ENCODE data around the gene ACTA2. TPM values are rescaled to one million over a fixed set of nuclear protein-coding genes. Genes with fewer than 3 reads are reported as not detected.

ACTA2 gene
- total RNA-seq, 1 donor from 2014 or later = 37.6 TPM

DNA sequence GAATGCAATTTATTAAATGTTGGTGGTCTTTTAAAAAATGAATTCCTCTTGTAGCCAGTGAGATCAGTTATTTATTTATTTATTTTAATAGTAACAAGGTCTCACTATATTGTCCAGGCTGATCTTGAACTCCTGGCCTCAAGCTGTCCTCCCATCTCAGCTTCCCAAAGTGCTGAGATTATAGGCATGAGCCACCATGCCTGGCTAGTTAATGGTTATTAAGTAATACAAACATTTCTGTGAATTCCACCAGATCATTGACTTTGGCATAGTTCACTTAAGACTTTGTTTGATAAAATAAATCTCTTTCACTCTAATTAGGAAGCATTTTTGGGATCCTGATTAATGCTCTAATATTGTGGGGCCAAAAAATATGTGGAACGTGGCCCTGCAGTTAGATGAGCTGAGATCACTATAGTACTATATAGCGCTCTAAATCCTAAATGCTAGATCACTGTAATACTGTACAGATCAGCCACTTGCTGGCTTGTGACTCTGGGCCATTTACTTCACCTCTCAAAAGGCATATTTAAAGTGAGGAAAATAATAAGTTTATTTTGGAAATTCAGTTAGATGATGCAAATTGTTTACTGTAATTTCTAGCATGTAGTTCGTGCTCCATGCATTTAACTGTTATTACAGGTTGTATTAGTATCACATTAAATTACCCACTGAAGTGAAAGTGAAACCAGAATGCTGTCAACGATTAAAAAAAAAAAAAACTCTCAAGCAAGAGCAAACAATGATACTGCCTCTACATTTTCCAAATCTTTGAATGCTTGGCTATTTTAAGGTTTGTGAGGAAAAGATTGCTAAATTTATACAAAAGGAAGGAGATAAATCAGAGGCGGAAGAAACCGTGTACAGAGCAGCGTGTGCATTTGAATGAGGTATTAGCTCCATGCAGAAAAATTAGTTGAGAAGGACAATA is 22.1 kb upstream of the ACTA2 start:
- Histone ChIP-seq H3K27me3 (ENCODE audit: control insufficient read depth, insufficient read depth, low read length) (no peaks in the 10 kb centered on the region), H3K4me3 (ENCODE audit: low read depth, low read length) (no peak overlapping the region), H3K36me3 (ENCODE audit: control insufficient read depth, insufficient read depth, low read length) (no peaks in the 10 kb centered on the region)
- TF ChIP-seq, protein P1, sequence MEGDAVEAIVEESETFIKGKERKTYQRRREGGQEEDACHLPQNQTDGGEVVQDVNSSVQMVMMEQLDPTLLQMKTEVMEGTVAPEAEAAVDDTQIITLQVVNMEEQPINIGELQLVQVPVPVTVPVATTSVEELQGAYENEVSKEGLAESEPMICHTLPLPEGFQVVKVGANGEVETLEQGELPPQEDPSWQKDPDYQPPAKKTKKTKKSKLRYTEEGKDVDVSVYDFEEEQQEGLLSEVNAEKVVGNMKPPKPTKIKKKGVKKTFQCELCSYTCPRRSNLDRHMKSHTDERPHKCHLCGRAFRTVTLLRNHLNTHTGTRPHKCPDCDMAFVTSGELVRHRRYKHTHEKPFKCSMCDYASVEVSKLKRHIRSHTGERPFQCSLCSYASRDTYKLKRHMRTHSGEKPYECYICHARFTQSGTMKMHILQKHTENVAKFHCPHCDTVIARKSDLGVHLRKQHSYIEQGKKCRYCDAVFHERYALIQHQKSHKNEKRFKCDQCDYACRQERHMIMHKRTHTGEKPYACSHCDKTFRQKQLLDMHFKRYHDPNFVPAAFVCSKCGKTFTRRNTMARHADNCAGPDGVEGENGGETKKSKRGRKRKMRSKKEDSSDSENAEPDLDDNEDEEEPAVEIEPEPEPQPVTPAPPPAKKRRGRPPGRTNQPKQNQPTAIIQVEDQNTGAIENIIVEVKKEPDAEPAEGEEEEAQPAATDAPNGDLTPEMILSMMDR (IDR thresholded peaks at IDR 0.05; ENCODE audit: insufficient read depth, low read length, poor library complexity, severe bottlenecking) = no peak
- no peak for DNase-seq (ENCODE audit: low read depth)

DNA sequence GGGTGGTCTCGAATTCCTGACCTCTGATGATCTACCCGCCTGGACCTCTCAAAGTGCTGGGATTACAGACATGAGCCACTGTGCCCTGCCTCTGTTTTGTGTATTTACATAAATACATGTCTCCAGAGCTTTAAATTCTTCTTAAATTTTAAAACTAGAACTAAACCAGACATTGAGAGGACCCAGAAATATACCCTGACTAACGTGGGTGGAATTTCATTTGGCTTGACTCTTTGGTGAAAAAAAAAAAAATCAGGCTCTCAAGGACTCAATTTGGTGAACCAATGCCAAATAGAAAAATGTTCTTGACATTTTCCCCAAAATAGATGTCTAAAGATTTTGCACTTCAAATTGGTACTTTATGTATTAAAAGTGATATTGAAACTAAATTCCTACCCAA is 21.4 kb upstream of the ACTA2 start:
- TF ChIP-seq, protein P1 (IDR thresholded peaks at IDR 0.05; ENCODE audit: insufficient read depth, low read length, poor library complexity, severe bottlenecking) = no peak
- Histone ChIP-seq H3K27me3 (ENCODE audit: control insufficient read depth, insufficient read depth, low read length) (no peaks in the 10 kb centered on the region), H3K36me3 (ENCODE audit: control insufficient read depth, insufficient read depth, low read length) (no peaks in the 10 kb centered on the region), H3K4me3 (ENCODE audit: low read depth, low read length) (no peak overlapping the region)
- DNase-seq (ENCODE audit: low read depth) = no peak

DNA sequence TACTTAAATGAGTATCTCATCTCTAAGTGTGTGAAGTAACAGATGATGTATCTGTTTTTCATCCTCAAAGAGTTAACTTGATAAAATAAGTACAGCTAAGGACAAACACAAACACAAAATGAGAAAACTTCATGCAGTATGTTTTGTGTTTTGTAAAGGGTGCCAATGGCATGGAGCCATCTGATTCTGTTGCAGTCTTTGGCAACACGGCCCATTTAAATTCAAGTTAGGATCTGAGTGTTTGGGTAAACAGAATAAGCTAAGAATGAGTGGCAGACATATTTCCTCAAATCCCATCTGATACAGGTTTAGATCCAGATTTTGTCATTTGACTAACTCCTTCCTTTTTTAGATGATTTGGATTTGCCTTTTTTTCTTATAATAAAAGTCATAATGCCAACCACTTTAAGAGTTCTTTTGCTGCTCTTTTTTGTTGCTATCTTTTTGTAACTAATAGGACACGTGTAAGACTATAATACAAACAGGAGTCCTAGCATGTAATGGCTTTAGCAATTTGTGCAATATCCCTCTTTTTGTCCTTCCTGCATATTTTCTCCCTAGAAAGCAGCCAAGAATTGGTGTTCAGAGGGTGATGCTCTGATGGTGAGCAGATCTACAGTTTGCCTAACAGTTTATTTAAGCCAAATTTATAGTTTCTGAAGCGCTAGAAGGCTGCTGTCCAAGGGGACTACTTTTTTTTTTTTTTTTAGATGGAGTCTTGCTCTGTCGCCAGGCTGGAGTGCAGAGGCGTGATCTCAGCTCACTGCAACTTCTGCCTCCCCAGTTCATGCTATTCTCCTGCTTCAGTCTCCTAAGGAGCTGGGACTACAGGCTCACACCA is 18.9 kb upstream of the ACTA2 start:
- Histone ChIP-seq H3K27me3 (ENCODE audit: control insufficient read depth, insufficient read depth, low read length) (no peaks in the 10 kb centered on the region), H3K36me3 (ENCODE audit: control insufficient read depth, insufficient read depth, low read length) (no peaks in the 10 kb centered on the region), H3K4me3 (ENCODE audit: low read depth, low read length) (no peak overlapping the region)
- TF ChIP-seq, protein P1 (IDR thresholded peaks at IDR 0.05; ENCODE audit: insufficient read depth, low read length, poor library complexity, severe bottlenecking) = no peak
- DNase-seq (ENCODE audit: low read depth) = no peak

DNA sequence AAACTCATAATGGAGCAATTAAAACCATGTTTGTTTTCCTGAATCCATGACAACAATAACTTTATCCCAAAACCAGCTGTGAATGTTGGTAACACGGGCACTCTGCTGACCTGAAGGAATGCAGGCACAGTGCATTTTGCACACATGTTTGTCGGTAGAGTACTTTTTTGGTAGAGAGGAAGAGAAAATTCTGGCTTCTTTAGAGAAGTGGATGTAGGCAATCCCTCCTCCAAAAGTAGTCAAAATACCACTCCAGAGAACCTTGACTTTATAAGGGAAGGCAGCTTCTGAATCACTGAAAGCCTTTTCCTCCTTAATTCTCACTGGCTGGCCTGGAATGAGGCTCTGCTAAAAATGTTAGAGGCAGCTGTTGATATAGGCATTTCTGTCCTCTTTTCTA is 15.8 kb upstream of the ACTA2 start:
- no peaks in the 10 kb centered on the region for H3K36me3 ChIP-seq (ENCODE audit: control insufficient read depth, insufficient read depth, low read length)
- no peaks in the 10 kb centered on the region for H3K27me3 ChIP-seq (ENCODE audit: control insufficient read depth, insufficient read depth, low read length)
- no peak overlapping the region for H3K4me3 ChIP-seq (ENCODE audit: low read depth, low read length)
- TF ChIP-seq, protein P1 (IDR thresholded peaks at IDR 0.05; ENCODE audit: insufficient read depth, low read length, poor library complexity, severe bottlenecking) = no peak
- no peak for DNase-seq (ENCODE audit: low read depth)

DNA sequence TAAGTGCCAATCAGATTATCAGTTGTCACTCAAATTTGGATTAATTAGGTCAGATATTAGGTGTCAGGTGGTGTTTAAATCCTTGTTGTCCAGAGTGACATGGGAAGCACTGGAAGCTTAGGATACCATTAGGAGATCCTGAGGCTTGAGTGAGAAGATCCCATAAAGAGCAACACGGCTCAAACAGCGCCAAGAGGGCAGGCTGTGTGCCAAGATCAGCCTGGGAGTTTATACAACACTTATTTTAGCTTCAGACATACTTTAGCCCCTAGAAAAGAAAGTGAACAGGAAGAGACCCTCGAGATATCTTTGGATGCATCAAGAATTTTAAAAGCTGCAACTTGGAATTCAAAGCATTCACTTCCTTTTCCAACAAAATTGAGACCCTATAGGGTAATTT is 14.2 kb upstream of the ACTA2 start:
- TF ChIP-seq, protein P1 (IDR thresholded peaks at IDR 0.05; ENCODE audit: insufficient read depth, low read length, poor library complexity, severe bottlenecking) = no peak
- Histone ChIP-seq H3K4me3 (ENCODE audit: low read depth, low read length) (no peak overlapping the region), H3K36me3 (ENCODE audit: control insufficient read depth, insufficient read depth, low read length) (no peaks in the 10 kb centered on the region), H3K27me3 (ENCODE audit: control insufficient read depth, insufficient read depth, low read length) (no peaks in the 10 kb centered on the region)
- no peak for DNase-seq (ENCODE audit: low read depth)

All from kidney epithelial cell (primary cell).